Tibial artery (tissue), 4 donors: ENCODE measurements around the gene DLG2.

Experiments
- DNase-seq, 2 donors: peaks; one replicate each; pipeline ENCODE4 v3.0.0-alpha.2; 2019
- H3K27ac ChIP-seq, 2 donors: fragments of 200-600 bp; sonication (generic) in 1 of 2; 1 replicate in 1 of 2; 2 replicates in 1 of 2; pipeline ENCODE4 v1.5.1; 2018 to 2019; ENCODE audit warnings: mild to moderate bottlenecking in 1 of 2
- H3K27me3 ChIP-seq, 2 donors: fragments of 200-600 bp; sonication (generic) in 1 of 2; one replicate each; pipeline versions ENCODE4 v1.5.1 to v1.6.0; 2016 to 2019
- H3K36me3 ChIP-seq, 3 donors: fragments of 200-600 bp; sonication (generic) in 2 of 3; one replicate each; pipeline ENCODE4 v1.5.1; 2016 to 2019; ENCODE audit warnings: mild to moderate bottlenecking in 2 of 3
- H3K4me1 ChIP-seq, 4 donors: fragments of 200-600 bp; sonication (generic) in 2 of 4; 1 replicate in 3 of 4; 2 replicates in 1 of 4; pipeline ENCODE4 v1.5.1; 2016 to 2019
- H3K4me3 ChIP-seq, 2 donors: fragments of 200-600 bp; sonication (generic) in 1 of 2; 1 replicate in 1 of 2; 2 replicates in 1 of 2; pipeline ENCODE4 v1.5.1; 2018 to 2019; ENCODE audit warnings: mild to moderate bottlenecking in 2 of 2
- H3K9me3 ChIP-seq, 3 donors: fragments of 200-600 bp; sonication (generic) in 1 of 3; one replicate each; pipeline ENCODE4 v1.5.1; 2016 to 2019
- CTCF ChIP-seq, 2 experiments: fragments of 200-600 bp in 1 of 2; fragments of 450-650 bp in 1 of 2; IDR thresholded peaks; one replicate each; pipeline ENCODE4 v1.5.1; 2017 to 2019; ENCODE audit warnings: antibody characterized with exemption in 2 of 2, mild to moderate bottlenecking in 1 of 2, moderate library complexity in 1 of 2
- intact Hi-C: fragments of 100-400 bp; cut with DNase I; formaldehyde crosslinking; loops from one replicate; pipeline ENCODE4 v1.15.0; 2023; ENCODE audit warnings: low total_unique reads

DLG2 gene

GRCh38 chr11:83564870-83565269, 2062.3 kb downstream of the DLG2 start:
- no peak for TF ChIP-seq CTCF (IDR thresholded peaks at IDR 0.05)
- Histone ChIP-seq H3K4me1 (peaks cover 0 to 20% (median 0%) of the 10 kb centered on the region in 4 donors), H3K9me3 (no peaks in the 10 kb centered on the region), H3K4me3 (no peak overlapping the region), H3K36me3 (no peaks in the 10 kb centered on the region), H3K27me3 (no peaks in the 10 kb centered on the region), H3K27ac (no peak overlapping the region)
- no peak for DNase-seq
- intact Hi-C loops, result no loop called here

GRCh38 chr11:83558281-83558680, 2068.9 kb downstream of the DLG2 start:
- Histone ChIP-seq H3K4me3 (no peak overlapping the region), H3K4me1 (no peaks in the 10 kb centered on the region), H3K36me3 (no peaks in the 10 kb centered on the region), H3K27ac (no peak overlapping the region), H3K9me3 (no peaks in the 10 kb centered on the region), H3K27me3 (no peaks in the 10 kb centered on the region)
- intact Hi-C loops, result no loop called here
- no peak for DNase-seq
- TF ChIP-seq CTCF (IDR thresholded peaks at IDR 0.05), result no peak

GRCh38 chr11:83557653-83558052, 2069.5 kb downstream of the DLG2 start:
- Histone ChIP-seq H3K36me3 (no peaks in the 10 kb centered on the region), H3K27me3 (no peaks in the 10 kb centered on the region), H3K9me3 (no peaks in the 10 kb centered on the region), H3K4me1 (no peaks in the 10 kb centered on the region), H3K4me3 (no peak overlapping the region), H3K27ac (no peak overlapping the region)
- no peak for DNase-seq
- no peak for TF ChIP-seq CTCF (IDR thresholded peaks at IDR 0.05)
- intact Hi-C loops, result no loop called here

- Histone ChIP-seq H3K9me3 (no peaks in the 10 kb centered on the region), H3K27me3 (no peaks in the 10 kb centered on the region), H3K4me1 (no peaks in the 10 kb centered on the region), H3K36me3 (no peaks in the 10 kb centered on the region), H3K4me3 (no peak overlapping the region), H3K27ac (no peak overlapping the region)
- intact Hi-C loops, result no loop called here
- TF ChIP-seq CTCF (IDR thresholded peaks at IDR 0.05), result no peak
- DNase-seq, result no peak
Observed at GRCh38 chr11:83554876-83555275, 2072.3 kb downstream of the DLG2 start.

GRCh38 chr11:83549984-83550667, 2077.0 kb downstream of the DLG2 start:
- no peak for DNase-seq
- intact Hi-C loops, result no loop called here
- H3K4me1 ChIP-seq, result no peaks in the 10 kb centered on the region
- H3K36me3 ChIP-seq, result no peaks in the 10 kb centered on the region
- H3K9me3 ChIP-seq, result no peaks in the 10 kb centered on the region
- no peaks in the 10 kb centered on the region for H3K27me3 ChIP-seq
- no peak overlapping the region for H3K4me3 ChIP-seq
- H3K27ac ChIP-seq, result no peak overlapping the region
- no peak for TF ChIP-seq CTCF (IDR thresholded peaks at IDR 0.05)

GRCh38 chr11:83546368-83546767, 2080.8 kb downstream of the DLG2 start:
- H3K36me3 ChIP-seq, result no peaks in the 10 kb centered on the region
- intact Hi-C loops, result no loop called here
- H3K27ac ChIP-seq, result no peak overlapping the region
- H3K4me3 ChIP-seq, result no peak overlapping the region
- no peaks in the 10 kb centered on the region for H3K9me3 ChIP-seq
- no peaks in the 10 kb centered on the region for H3K27me3 ChIP-seq
- no peak for TF ChIP-seq CTCF (IDR thresholded peaks at IDR 0.05)
- H3K4me1 ChIP-seq, result no peaks in the 10 kb centered on the region
- DNase-seq, result no peak
